GM21717 (cell line): ENCODE results near the gene WDR20.

ENCODE experiments used
- ATAC-seq: cut with Tn5 transposase; IDR thresholded peaks from one replicate; pipeline ENCODE4 v1.9.1; 2021; ENCODE audit warnings: mild to moderate bottlenecking, moderate library complexity; ENCODE audit not compliant: unreplicated experiment

Gene WDR20

DNA sequence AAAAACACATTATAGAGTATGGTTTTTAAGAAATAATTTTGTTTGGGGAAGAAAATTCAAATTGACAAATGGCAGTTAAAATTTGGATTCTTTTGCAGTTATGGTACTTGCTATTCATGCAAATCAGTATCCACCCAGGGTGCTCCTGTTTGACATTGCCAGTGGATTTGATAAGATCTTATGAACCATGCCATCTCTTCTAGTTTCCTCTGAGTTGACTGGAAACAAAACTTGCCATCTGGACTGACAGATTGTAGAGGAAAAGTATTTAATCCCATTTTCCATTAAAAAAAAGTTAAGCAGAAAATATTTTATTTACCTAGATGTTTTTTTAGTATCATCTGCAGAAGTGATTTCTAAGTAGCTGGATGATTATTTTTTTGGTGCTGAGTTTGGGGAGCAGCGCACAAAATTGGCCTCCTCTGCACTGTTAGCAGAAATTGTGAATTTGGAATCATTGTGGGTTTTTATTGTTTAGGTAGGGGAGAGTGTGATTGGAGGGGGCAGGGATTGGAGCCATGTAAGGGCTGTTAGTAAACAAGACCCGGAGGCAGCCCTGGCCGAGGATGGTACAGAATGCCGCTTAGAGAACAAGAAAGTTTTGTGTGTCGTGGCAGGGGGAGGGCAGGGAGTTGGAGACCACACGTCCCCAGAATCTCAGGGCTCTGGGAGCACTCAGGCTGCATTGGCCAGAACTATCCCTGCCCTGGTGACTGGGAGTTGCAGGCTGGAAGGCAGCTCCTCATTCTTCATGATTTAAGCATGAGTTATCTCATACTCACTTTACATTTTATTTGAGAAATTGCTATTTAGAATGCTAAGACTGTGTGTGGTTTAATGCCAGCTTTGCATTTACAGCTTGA lies 56.6 kb downstream of the WDR20 start:
- no peak for ATAC-seq

DNA sequence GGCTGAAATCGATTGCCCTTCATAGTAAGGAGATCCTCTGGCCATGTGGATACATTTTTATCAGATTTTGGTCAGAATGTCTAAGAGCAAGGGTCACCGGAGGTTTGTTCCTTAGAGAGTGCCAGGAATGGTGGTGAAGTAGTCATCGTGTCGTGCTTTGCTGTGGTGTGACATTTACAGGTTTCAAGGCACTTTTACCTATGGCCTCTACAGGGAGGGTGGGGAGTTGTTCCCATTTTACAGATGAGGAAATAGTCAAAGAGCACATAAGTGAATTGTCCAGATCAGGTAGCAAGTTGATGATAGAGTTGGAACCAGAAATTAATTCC lies 57.2 kb downstream of the WDR20 start:
- ATAC-seq, result no peak

DNA sequence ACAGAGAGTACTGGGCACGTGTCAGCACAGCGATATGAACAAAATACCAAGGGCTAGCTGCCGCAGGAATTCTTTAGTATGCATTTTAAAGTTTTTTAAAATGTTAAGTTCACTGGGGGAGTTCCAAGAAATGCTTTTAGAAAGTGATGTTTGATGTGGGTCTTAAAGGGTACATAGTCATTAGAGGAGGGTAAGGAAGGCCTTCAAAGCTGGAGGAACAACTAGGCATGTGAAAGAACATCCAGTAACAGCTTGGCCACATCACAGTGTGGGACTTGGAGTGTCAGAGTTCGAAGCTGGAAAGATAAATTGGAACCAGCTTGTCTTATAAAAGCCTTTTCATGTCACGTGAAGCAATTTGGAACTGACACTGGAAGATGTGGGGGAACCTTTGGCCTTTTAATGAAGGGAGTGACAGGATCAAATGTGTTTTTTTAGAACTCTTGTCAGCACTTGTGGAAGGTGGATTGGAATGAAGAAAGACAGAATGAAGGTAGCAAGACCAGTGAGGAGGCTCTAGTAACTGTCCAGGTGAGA lies 57.7 kb downstream of the WDR20 start:
- ATAC-seq, result no peak

DNA sequence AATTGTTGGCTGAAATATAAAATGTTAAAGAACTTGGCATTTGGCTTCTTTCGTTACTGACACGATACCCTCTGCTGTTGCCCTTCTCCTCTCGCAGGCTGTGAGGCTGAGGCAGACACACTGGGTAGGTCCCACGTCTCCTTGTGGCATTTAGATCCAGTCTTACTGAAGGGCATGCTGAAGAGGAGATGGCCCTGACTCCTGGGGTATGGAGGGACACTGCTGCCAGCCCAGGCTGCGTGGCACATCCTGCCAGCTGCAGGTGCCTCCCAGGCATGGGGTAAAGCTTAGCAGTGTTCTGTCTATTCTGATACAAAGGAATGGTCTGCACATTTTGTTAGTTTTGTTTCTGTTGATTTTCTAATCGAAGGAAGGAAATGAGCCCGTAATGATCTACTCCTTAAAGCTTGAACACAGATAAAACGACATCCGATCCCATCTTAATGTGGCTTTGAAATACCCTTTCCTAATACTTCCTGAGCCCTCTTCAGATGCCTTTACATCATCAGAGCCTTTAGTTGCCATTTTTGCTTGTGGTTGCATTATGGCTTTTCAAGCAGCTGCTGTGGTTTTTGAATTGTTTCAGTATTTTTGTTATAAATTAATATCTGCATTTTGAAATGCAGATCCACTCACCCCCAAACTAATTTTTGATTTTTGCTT lies 61.1 kb downstream of the WDR20 start:
- no peak for ATAC-seq

DNA sequence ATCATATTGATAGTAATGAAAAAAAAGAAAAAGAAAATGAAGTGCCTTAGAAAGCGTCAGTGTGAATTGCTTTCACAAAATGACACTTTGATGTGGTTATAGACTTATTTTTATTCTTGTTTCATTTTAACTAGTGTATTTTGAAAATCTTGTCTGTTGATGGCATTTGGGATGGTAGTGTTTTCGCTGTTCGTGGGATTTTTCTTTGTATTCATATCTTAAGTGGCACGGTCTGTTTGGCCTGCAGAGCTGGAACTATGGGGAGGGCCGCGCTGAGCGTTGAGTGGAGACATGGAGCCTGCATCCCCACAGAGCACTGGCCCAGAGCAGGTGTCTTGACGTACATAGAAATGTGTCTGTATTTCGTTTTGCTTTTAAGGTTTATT lies 61.6 kb downstream of the WDR20 start:
- ATAC-seq, result no peak

DNA sequence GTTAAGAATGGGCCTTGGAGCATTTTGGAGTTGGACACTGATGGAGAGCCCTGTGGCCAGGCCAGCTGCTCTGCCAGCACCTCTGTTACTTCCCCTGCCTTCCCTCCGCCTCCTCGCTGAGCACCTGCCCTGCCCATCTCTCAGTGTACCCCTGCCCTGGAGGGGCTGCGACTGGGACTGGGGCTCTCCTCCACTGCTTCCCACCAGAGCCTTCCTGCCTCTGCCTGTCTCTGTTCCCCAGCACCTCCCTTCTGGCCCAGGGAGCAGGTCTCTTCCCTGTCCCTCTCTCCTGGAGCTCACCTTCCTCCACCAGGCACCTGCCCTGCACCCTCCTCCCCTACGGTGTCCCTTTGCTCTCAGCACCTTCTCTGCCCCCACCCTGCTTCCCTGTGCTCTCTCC lies 62.1 kb downstream of the WDR20 start:
- no peak for ATAC-seq

DNA sequence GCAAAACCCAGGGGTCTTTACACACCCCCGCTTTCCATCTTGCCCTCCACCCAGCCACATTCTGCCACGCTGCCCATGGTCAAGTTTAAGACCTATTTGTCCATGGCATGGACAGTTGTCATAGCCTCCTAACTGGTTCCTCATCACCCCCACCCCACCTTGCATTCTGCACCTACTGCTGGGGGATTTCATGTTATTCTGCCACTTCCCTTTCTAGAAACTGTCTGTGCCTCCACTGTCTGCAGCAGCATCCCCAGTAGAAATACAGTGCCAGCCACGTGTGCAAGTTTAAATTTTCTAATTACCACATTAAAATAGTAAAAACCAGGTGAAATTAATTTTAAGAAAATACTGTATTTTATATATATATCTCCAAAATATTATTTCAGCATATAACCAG lies 63.2 kb downstream of the WDR20 start:
- no peak for ATAC-seq

DNA sequence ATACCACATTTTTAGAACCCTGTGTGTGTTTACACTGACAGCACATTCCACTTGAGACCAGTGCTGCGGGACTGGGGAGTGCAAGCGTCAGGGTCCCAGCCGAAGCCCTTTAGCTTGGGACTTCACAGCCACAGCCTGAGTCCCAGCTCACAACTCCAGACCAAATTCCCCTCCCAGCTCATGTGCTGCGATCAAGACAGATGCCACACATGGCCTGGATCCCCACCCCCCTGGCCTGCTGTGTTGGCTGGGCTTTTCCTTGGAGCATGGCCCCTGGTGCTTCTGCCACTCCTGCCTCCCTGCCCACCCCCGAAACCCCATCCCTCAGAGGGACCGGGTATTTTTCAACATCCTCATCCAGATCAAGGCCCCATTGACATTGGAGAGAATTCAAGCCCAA lies 63.7 kb downstream of the WDR20 start:
- ATAC-seq, result no peak

DNA sequence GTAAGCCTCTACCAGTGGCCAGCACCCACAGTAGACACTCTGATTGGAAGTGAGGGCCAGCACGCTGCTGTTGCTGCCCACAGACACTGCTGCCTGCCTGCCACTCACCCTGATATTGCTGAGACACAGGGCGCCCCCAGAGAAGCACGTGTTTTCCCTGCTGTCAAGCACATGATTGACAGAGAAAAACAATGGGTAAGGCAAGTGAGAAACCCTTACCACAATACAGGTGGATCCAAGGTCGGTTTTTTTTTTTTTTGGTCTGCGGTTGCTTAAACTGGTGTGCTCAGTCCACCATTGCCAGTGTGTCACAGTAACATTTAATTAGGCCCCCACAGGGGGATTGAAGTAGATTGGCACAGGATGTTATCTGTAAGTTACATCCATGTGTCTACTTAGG lies 65.9 kb downstream of the WDR20 start:
- ATAC-seq, result no peak

DNA sequence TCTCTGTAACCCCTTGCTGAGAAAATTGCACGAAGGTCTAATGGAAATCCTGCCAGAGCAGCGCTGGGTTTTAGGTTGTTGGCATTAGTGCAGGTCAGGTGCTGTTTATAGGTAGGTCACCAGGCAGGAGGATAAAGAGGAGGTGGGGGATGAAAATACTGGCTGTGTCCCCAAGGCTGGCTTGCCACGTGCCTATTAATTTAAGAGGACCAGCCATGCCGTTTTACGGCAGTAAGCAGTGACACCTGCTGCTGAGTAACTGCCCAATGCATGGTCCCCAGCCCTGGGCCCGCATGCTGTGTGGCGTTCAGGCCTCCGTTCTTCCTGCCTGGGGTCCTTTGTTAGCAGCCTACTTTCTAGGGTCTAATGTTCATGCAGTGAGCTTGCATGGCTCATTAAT lies 67.2 kb downstream of the WDR20 start:
- ATAC-seq, result no peak

DNA sequence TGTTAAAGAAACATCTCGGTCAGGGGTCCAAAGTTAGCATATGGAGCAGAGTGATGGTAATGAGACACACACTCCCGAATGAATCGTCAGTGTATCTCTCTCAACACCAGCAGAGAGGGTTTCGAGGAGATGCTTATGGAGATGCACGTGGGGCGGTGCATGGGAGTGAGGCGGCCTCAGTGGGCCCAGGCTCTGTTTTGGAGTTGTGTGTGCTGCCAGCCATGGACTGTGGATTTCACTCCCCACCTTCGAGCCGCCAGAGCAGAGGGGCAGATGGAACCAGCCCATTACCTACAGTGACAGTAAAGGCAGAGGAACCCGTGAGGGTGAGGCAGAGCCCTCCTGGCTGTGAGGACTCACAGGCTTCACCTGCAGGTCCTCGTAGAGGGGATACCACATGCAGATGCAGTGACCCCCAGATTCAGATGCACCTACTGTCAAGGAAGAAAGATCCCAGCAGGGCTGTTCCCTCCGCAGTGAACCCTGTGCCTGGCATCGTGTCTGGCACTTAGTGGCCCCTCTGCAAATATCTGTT lies 68.2 kb downstream of the WDR20 start:
- ATAC-seq, result no peak

DNA sequence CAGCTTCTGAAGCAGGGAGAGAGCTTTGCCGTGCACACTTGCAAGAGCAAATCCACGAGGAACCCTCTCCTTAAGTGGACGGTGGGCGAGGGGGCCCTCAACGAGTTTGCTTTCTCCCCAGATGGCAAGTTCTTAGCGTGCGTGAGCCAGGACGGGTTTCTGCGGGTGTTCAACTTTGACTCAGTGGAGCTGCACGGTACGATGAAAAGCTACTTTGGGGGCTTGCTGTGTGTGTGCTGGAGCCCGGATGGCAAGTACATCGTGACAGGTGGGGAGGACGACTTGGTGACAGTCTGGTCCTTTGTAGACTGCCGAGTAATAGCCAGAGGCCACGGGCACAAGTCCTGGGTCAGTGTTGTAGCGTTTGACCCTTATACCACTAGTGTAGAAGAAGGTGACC lies 69.0 kb downstream of the WDR20 start:
- no peak for ATAC-seq

DNA sequence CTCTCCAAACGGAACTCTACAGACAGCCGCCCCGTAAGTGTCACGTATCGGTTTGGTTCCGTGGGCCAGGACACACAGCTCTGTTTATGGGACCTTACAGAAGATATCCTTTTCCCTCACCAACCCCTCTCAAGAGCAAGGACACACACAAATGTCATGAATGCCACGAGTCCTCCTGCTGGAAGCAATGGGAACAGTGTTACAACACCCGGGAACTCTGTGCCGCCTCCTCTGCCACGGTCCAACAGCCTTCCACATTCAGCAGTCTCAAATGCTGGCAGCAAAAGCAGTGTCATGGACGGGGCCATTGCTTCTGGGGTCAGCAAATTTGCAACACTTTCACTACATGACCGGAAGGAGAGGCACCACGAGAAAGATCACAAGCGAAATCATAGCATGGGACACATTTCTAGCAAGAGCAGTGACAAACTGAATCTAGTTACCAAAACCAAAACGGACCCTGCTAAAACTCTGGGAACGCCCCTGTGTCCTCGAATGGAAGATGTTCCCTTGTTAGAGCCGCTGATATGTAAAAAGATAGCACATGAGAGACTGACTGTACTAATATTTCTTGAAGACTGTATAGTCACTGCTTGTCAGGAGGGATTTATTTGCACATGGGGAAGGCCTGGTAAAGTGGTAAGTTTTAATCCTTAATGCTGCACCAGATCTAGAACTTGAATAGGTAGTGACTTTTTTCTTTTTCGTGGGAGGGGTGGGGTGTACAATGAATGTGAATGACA lies 69.7 kb downstream of the WDR20 start:
- ATAC-seq, result no peak

DNA sequence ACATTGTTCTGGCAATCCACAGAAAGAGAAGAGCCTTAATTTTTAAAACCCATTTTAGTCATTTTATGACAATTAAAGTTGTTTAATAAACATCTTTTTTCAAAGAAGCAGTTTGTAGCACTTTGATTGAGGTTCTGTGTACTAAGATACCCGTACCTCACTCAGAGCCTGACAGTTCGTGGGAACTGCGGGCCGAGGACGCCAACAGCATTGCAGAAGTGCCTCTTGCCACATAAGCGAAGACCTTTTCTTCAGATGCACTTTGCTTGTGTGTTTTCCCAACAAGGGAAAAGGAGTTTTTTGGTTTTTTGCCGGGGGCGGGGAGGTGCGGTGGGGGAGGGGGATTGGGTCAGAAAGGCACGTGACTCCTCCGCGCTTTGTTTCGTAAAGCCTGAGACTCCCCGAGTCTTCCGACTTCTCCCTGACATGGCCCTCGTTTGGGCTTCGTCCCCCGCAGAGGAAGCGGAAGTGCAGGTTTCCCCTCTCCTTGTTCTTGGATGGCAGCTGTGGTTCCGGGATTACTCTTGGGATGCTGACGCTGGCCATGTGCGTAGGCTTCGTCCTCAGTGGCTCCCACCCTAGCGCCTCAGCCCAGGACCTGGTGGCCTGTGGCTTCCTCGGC lies 70.8 kb downstream of the WDR20 start:
- ATAC-seq, result no peak

DNA sequence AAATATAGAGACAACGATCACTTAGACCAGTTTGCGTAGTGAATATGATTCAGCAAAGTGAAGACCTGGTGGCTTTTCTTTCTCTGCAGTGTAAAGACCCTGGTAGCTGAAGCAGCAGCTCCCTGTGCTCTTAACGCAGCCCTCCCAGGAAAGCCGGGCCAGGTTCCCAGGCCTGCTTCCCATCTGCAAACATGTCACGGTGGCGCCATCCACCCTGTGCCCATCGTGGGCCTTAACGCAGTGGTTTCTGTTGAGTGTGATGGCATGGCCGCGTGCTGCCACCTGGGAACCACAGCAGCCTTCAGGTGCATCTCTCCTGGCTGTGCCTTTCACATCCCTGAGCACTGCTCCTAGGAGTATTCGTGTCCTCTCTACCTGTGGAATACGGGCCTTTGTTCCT lies 71.5 kb downstream of the WDR20 start:
- ATAC-seq, result no peak

DNA sequence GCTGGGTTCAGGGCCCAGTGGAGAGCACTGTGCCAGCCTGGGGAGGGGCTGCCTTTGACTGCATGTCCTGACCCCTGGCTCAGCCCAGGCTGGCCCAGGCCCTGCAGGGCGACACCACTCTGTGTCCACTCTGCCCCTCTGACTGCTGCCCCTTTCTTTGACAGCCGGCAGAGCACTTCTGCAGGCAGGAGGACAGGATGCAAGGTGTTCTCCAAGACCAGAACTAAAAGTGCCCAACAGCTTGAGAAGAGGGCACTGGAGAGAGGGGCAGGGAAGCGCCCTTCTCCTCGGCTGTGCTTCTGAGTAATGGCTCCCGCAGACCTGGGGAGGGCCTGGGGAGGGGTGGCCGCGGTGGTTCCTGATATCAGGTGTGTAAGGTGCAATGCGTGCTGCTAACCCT lies 72.7 kb downstream of the WDR20 start:
- ATAC-seq, result no peak

DNA sequence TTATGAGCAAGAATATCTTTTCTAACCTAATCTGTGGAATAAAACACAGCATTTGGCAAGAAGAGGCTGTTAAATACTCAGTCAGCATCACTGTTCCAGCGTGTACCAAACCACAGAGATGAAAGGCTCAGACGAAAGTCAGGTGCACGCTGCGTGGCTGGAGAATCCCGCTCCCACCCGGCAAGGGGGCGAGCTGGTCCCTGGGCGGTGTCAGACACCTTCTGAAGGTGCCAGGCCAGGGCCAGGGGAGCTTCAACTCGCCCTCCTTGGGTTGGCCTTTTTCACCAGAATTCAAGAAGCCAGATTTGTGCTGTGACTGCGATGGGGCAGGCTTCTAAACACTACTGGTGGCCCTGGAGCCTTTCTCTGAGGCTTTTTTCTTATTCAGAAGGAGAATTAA lies 73.1 kb downstream of the WDR20 start:
- ATAC-seq, result no peak

DNA sequence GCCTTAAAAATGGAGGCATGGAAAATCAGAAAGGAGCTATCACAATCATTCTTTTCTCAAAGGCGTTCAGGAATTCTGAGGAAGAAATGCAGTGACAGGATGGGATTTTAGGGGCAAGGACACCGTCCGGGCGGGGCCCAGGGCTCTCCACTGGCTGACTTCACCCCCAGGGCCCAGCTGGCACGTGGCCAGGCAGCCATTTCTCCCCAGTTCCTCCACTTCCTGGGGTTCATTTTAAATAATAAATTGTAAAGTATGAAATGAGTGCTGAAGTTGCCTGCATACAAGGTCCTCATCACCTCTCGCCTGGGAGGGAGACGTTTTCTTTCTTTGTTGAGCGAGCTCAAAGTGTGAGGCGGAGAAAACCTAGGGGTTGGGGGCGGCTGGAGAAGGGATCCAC lies 73.8 kb downstream of the WDR20 start:
- no peak for ATAC-seq

DNA sequence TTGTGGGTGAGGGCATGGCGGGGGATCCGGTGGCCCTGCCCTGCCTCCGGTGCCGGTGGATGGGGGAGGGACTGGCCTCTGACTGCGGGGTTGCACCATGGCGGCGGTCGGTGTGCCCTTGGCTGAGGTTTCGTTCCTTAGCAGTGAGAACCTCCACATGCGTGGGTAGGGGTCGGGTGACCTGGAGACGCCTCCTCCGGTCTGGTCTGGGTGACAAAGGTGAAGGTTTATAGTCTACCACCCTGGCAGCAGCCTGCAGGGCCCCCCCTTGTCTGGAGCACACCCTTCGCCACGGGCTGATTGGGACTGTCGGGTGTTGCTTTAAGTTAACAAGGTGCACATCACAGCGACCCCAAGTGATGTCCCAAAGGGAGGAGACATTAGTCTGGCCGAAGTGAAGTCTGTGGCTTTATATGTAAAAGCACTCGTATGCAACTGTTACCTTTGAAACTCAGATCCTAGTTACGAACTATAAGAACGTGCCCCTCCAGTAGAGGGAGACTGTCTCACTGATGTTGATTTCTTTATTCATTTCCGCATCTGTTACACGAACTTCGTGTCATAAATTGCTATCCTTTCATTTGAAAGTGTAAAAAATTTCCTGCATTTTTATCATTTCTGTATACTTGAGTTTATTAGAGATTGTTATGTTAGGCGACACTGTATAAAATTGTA lies 74.4 kb downstream of the WDR20 start:
- ATAC-seq, result no peak

DNA sequence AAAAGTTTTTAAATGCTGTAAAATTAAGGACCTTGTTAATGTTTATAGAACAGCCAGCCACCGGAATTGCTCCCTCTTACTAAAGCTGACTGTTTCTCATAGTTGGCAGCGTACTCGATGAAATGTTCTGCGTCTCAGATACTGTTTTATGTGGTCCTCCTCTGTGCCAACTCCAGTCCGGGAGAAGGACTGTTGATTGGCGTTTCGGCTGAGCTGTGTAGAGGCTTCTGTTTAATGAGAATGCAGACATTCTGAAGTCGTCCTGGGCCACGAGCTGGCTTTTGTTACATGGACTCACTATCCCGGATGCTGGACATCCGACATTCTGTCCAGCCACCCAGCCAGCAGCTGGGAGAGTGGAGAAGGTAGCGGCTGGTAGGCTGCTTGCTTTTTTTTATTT lies 75.4 kb downstream of the WDR20 start:
- ATAC-seq, result no peak
